ENCODE data around the gene ACTR5.

DNA sequence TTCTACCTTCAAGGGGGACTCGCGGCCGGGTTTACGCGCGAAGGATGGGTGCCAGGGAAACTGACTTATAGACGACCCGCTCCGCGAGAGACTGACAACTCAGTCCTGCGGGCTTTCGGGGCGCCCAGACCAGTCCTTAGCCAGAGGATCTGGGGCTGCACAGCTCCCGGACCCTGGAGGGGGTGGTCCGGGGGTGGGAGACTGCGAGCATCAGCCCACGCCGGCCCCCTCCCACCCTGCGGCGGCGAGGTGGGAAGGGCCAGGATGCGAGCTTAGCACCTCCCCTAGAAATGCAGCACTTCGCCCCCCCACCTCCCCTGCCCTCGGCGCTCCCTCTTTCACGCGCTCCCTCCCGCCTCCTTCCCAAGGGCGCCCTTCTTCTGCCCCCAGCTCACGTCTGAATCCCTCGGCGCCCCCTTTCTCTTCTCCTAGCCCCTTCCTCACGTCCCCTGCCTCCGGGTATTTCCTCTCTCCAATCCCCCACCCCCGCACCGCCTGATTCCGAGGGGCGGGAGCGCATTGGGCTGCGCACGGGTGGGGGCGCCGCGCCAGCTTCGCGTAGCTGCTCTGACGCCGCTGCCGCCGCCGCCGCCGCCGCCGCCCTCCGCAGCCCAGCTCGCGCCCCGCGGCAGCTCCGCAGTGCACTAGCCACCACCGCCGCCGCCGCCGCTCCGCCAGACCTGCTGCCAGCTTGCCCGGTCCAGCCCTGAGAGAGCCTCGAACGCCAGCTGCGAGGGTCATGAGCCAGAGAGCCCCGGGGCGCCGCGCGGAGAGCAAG lies 24.2 kb upstream of the ACTR5 start, which contains the start of gene SLC32A1:
- TF ChIP-seq EGR1 (IDR thresholded peaks at IDR 0.05) (no peak), FOXM1 (IDR thresholded peaks at IDR 0.05; ENCODE audit: borderline replicate concordance, low read depth) (no peak), YY1 (IDR thresholded peaks at IDR 0.05; ENCODE audit: low read depth) (no peak), TCF12 (IDR thresholded peaks at IDR 0.05; ENCODE audit: low read depth) (no peak)

Measured in Ishikawa (cell line).